Measurements from ENCODE around the gene GFAP. TPM values are rescaled to one million over a fixed set of nuclear protein-coding genes. Genes with fewer than 3 reads are reported as not detected.

The GFAP gene
- total RNA-seq, 2 experiments from 2014 or later, result not detected

- no peak overlapping the region for H3K4me3 Mint-ChIP-seq
- H3K4me1 Mint-ChIP-seq (ENCODE audit: low read depth), result no peaks in the 10 kb centered on the region
- H3K27me3 Mint-ChIP-seq, result no peaks in the 10 kb centered on the region
- no peak overlapping the region for H3K27ac Mint-ChIP-seq
- H3K9me3 Mint-ChIP-seq, result no peaks in the 10 kb centered on the region
- DNase-seq, result no peak
- POLR2A ChIA-PET, result interaction anchor here (0.5 kb wide), 1 partner anchor 159 kb away, joined by 3 read pairs; no protein-coding TSS in a partner anchor
- intact Hi-C loops (cut with micrococcal nuclease), result no loop called here
- TF ChIP-seq CTCF (IDR thresholded peaks at IDR 0.05), result no peak
- no peak for ATAC-seq
- CTCF ChIA-PET, result no interaction called here
- peaks cover 19% of the 10 kb centered on the region for H3K36me3 Mint-ChIP-seq (ENCODE audit: low read depth)
Measured at GRCh38 chr17:44928136-44928535, 12.8 kb upstream of the GFAP start.

GRCh38 chr17:44927696-44928095 is 12.4 kb upstream of the GFAP start:
- ATAC-seq, result no peak
- peaks cover 1% of the 10 kb centered on the region for H3K27me3 Mint-ChIP-seq
- intact Hi-C loops (cut with micrococcal nuclease), result no loop called here
- peaks cover 19% of the 10 kb centered on the region for H3K36me3 Mint-ChIP-seq (ENCODE audit: low read depth)
- H3K4me1 Mint-ChIP-seq (ENCODE audit: low read depth), result no peaks in the 10 kb centered on the region
- DNase-seq, result no peak
- H3K9me3 Mint-ChIP-seq, result no peaks in the 10 kb centered on the region
- no peak overlapping the region for H3K27ac Mint-ChIP-seq
- TF ChIP-seq CTCF (IDR thresholded peaks at IDR 0.05), result no peak
- H3K4me3 Mint-ChIP-seq, result no peak overlapping the region
- POLR2A ChIA-PET, result interaction anchor here (0.5 to 1.1 kb wide), 2 partner anchors 20 to 159 kb away, joined by 3 read pairs; partner anchors contain the start of gene KIF18B
- CTCF ChIA-PET, result interaction anchor here (2.7 kb wide), 1 partner anchor 94 kb away, joined by 13 read pairs; no protein-coding TSS in a partner anchor

- Mint-ChIP-seq H3K36me3 (ENCODE audit: low read depth) (peaks cover 19% of the 10 kb centered on the region), H3K4me1 (ENCODE audit: low read depth) (no peaks in the 10 kb centered on the region), H3K9me3 (no peaks in the 10 kb centered on the region), H3K27me3 (peaks cover 3% of the 10 kb centered on the region), H3K27ac (no peak overlapping the region), H3K4me3 (no peak overlapping the region)
- intact Hi-C loops (cut with micrococcal nuclease), result no loop called here
- no peak for TF ChIP-seq CTCF (IDR thresholded peaks at IDR 0.05)
- DNase-seq (no peak), ATAC-seq (no peak)
- POLR2A ChIA-PET, result interaction anchor here (1.1 to 1.4 kb wide), 2 partner anchors 20 to 27 kb away, joined by 3 to 4 read pairs; partner anchors contain the start of genes EFTUD2 and KIF18B
- CTCF ChIA-PET, result interaction anchor here (1.6 to 2.7 kb wide), 2 partner anchors 95 to 172 kb away, joined by 4 to 13 read pairs; no protein-coding TSS in a partner anchor
Measured at GRCh38 chr17:44926821-44927525, 11.7 kb upstream of the GFAP start.

GRCh38 chr17:44925731-44926697 is 10.7 kb upstream of the GFAP start:
- intact Hi-C loops (cut with micrococcal nuclease), result no loop called here
- H3K27ac Mint-ChIP-seq, result no peak overlapping the region
- H3K36me3 Mint-ChIP-seq (ENCODE audit: low read depth), result peaks cover 19% of the 10 kb centered on the region
- DNase-seq (no peak), ATAC-seq (no peak)
- peaks cover 7% of the 10 kb centered on the region for H3K27me3 Mint-ChIP-seq
- H3K9me3 Mint-ChIP-seq, result no peaks in the 10 kb centered on the region
- no peak for TF ChIP-seq CTCF (IDR thresholded peaks at IDR 0.05)
- no peak overlapping the region for H3K4me3 Mint-ChIP-seq
- CTCF ChIA-PET, result interaction anchor here (0.9 to 2.7 kb wide), 3 partner anchors 94 to 173 kb away, joined by 4 to 13 read pairs (median 4); no protein-coding TSS in a partner anchor
- H3K4me1 Mint-ChIP-seq (ENCODE audit: low read depth), result no peaks in the 10 kb centered on the region
- POLR2A ChIA-PET, result interaction anchor here (1.4 kb wide), 1 partner anchor 26 kb away, joined by 4 read pairs; the partner anchor contains the start of gene EFTUD2
